Activated CD4-positive, alpha-beta memory T cell treated with anti-CD3 and anti-CD28 coated beads for 36 hours (primary cell): ENCODE data around the gene ADAM8. TPM values are rescaled to one million over a fixed set of nuclear protein-coding genes. Genes with fewer than 3 reads are reported as not detected.
A peak's percentile ranks its signal among the peaks of the same experiment; 100 is the strongest.
"Not testable (repeated sequence)": the region's sequence is repeated elsewhere in the genome, so short reads cannot be mapped to it uniquely, and the experiment has no call there.

Experiments
- CTCF ChIA-PET: fragments of 350-600 bp; sonication (Branson Sonifier 250); formaldehyde crosslinking; loops from one replicate; lab custom pipeline; 2021; ENCODE audit warnings: antibody characterized with exemption, inconsistent platforms; lab: Charles Lee
- POLR2A ChIA-PET: fragments of 350-600 bp; sonication (Branson Sonifier 250); formaldehyde crosslinking; loops from one replicate; lab custom pipeline; 2021; ENCODE audit warnings: antibody characterized with exemption; lab: Charles Lee
- DNase-seq: peaks from one replicate; pipeline ENCODE4 v3.0.0-alpha.2; 2020
- H3K27ac Mint-ChIP-seq: one replicate; pipeline ENCODE4 v1.8.0; 2021; ENCODE audit warnings: mixed read lengths
- H3K27me3 Mint-ChIP-seq: one replicate; pipeline ENCODE4 v1.8.0; 2021; ENCODE audit warnings: mixed read lengths
- H3K36me3 Mint-ChIP-seq: one replicate; pipeline ENCODE4 v1.8.0; 2021; ENCODE audit warnings: mixed read lengths
- H3K4me1 Mint-ChIP-seq: one replicate; pipeline ENCODE4 v1.8.0; 2021; ENCODE audit warnings: low read depth, mixed read lengths
- H3K4me3 Mint-ChIP-seq: one replicate; pipeline ENCODE4 v1.8.0; 2021; ENCODE audit warnings: mild to moderate bottlenecking, mixed read lengths
- H3K9me3 Mint-ChIP-seq: one replicate; pipeline ENCODE4 v1.8.0; 2021; ENCODE audit warnings: mixed read lengths
- intact Hi-C: fragments of 100-400 bp; cut with micrococcal nuclease; formaldehyde crosslinking; loops from one replicate; pipeline ENCODE4 v1.15.1; 2023
- total RNA-seq, 2 experiments: library from RNA; stranded (reverse); gene quantifications; one replicate each; pipeline ENCODE4 v1.2.3, GENCODE V29; 2021

Gene ADAM8
- total RNA-seq, 2 experiments from 2014 or later = 160 to 165 TPM

GRCh38 chr10:133231244-133231945 lies 45.3 kb downstream of the ADAM8 start:
- intact Hi-C loops = no loop called here
- peaks cover 21% of the 10 kb centered on the region for H3K4me1 Mint-ChIP-seq
- no peak for DNase-seq
- CTCF ChIA-PET = no interaction called here
- H3K27me3 Mint-ChIP-seq = peaks cover 54% of the 10 kb centered on the region
- no peak overlapping the region for H3K27ac Mint-ChIP-seq
- H3K36me3 Mint-ChIP-seq = no peaks in the 10 kb centered on the region
- H3K9me3 Mint-ChIP-seq = no peaks in the 10 kb centered on the region
- no peak overlapping the region for H3K4me3 Mint-ChIP-seq
- POLR2A ChIA-PET = no interaction called here

DNA sequence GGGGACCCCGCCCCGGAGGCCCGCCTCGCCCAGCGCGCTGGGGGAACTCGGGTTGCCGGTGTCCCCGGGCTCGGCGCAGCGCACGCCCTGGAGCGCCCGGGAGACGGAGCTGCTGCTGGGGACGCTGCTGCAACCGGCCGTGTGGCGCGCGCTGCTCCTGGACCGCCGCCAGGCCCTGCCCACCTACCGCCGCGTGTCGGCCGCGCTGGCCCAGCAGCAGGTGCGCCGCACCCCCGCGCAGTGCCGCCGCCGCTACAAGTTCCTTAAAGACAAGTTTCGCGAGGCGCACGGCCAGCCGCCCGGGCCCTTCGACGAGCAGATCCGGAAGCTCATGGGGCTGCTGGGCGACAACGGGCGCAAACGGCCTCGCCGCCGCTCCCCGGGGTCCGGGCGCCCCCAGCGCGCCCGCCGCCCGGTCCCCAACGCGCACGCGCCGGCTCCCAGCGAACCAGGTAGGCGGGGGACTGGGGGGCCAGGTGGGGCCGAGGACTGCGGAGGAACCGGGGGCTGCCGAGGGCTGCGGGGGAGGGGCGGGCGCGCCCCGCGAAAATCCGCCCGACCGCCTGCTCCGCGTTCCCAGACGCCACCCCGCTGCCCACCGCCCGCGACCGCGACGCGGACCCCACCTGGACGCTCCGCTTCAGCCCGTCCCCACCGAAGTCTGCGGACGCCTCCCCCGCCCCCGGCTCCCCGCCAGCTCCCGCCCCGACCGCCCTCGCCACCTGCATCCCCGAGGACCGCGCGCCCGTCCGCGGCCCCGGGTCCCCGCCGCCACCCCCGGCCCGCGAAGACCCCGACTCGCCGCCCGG lies 46.1 kb downstream of the ADAM8 start:
- CTCF ChIA-PET = interaction anchor here (0.6 kb wide), 1 partner anchor 70 kb away, joined by 3 read pairs; no protein-coding TSS in a partner anchor
- Mint-ChIP-seq H3K4me1 (peaks cover 26% of the 10 kb centered on the region), H3K27ac (no peak overlapping the region), H3K36me3 (no peaks in the 10 kb centered on the region), H3K27me3 (peaks cover 58% of the 10 kb centered on the region), H3K4me3 (no peak overlapping the region), H3K9me3 (no peaks in the 10 kb centered on the region)
- intact Hi-C loops = no loop called here
- no peak for DNase-seq
- POLR2A ChIA-PET = no interaction called here

GRCh38 chr10:133230044-133230361 lies 46.7 kb downstream of the ADAM8 start, which contains the start of gene UTF1:
UTF1 (plus strand) TSS chr10:133230217; CDS start chr10:133230289, 72 bp downstream.
- peaks cover 56% of the 10 kb centered on the region for H3K27me3 Mint-ChIP-seq
- intact Hi-C loops = no loop called here
- H3K36me3 Mint-ChIP-seq = no peaks in the 10 kb centered on the region
- H3K9me3 Mint-ChIP-seq = no peaks in the 10 kb centered on the region
- ChIA-PET CTCF (interaction anchor here (0.6 kb wide), 1 partner anchor 69 kb away, joined by 3 read pairs; no protein-coding TSS in a partner anchor), POLR2A (no interaction called here)
- DNase-seq = no peak
- H3K4me3 Mint-ChIP-seq = no peak within 1 kb of the TSS
- peaks cover 28% of the 10 kb centered on the region for H3K4me1 Mint-ChIP-seq
- H3K27ac Mint-ChIP-seq = no peak within 1 kb of the TSS

GRCh38 chr10:133229265-133230043 lies 47.2 kb downstream of the ADAM8 start:
- Mint-ChIP-seq H3K36me3 (no peaks in the 10 kb centered on the region), H3K4me1 (peaks cover 25% of the 10 kb centered on the region), H3K9me3 (no peaks in the 10 kb centered on the region), H3K4me3 (no peak overlapping the region), H3K27ac (no peak overlapping the region), H3K27me3 (peaks cover 56% of the 10 kb centered on the region)
- CTCF ChIA-PET = no interaction called here
- DNase-seq = no peak
- POLR2A ChIA-PET = no interaction called here
- intact Hi-C loops = no loop called here

- intact Hi-C loops = no loop called here
- Mint-ChIP-seq H3K27ac (no peak overlapping the region), H3K4me1 (peaks cover 25% of the 10 kb centered on the region), H3K36me3 (no peaks in the 10 kb centered on the region), H3K4me3 (no peak overlapping the region), H3K9me3 (no peaks in the 10 kb centered on the region), H3K27me3 (peaks cover 47% of the 10 kb centered on the region)
- DNase-seq = no peak
- CTCF ChIA-PET = interaction anchor here (3.6 kb wide), 1 partner anchor 84 kb away, joined by 17 read pairs; no protein-coding TSS in a partner anchor
- POLR2A ChIA-PET = interaction anchor here (0.6 kb wide), 1 partner anchor 103 kb away, joined by 3 read pairs; no protein-coding TSS in a partner anchor
Measured at GRCh38 chr10:133227256-133227655, 49.4 kb downstream of the ADAM8 start.

GRCh38 chr10:133226251-133226808 lies 50.3 kb downstream of the ADAM8 start:
- H3K27ac Mint-ChIP-seq = peak overlapping the region; percentile 10
- peak; percentile 43 for DNase-seq
- intact Hi-C loops = loop anchor here (1.0 kb wide), 1 partner anchor 82 kb away; no protein-coding TSS in a partner anchor
- peak overlapping the region; percentile 4 for H3K4me3 Mint-ChIP-seq
- CTCF ChIA-PET = interaction anchor here (1.1 to 3.6 kb wide), 2 partner anchors 31 to 83 kb away, joined by 3 to 17 read pairs; no protein-coding TSS in a partner anchor
- H3K27me3 Mint-ChIP-seq = peaks cover 40% of the 10 kb centered on the region
- H3K4me1 Mint-ChIP-seq = peaks cover 24% of the 10 kb centered on the region
- no peaks in the 10 kb centered on the region for H3K36me3 Mint-ChIP-seq
- POLR2A ChIA-PET = no interaction called here
- no peaks in the 10 kb centered on the region for H3K9me3 Mint-ChIP-seq

- Mint-ChIP-seq H3K4me1 (peaks cover 23% of the 10 kb centered on the region), H3K27me3 (peaks cover 41% of the 10 kb centered on the region), H3K4me3 (peak overlapping the region; percentile 35), H3K27ac (peak overlapping the region; percentile 28), H3K36me3 (no peaks in the 10 kb centered on the region), H3K9me3 (no peaks in the 10 kb centered on the region)
- ChIA-PET CTCF (interaction anchor here (0.8 to 3.6 kb wide), 3 partner anchors 32 to 82 kb away, joined by 3 to 17 read pairs (median 4); no protein-coding TSS in a partner anchor), POLR2A (interaction anchor here (0.9 kb wide), 1 partner anchor 37 kb away, joined by 4 read pairs; no protein-coding TSS in a partner anchor)
- intact Hi-C loops = loop anchor here (1.0 kb wide), 1 partner anchor 81 kb away; no protein-coding TSS in a partner anchor
- peak; percentile 57 for DNase-seq
Measured at GRCh38 chr10:133225707-133226191, 50.9 kb downstream of the ADAM8 start.

DNA sequence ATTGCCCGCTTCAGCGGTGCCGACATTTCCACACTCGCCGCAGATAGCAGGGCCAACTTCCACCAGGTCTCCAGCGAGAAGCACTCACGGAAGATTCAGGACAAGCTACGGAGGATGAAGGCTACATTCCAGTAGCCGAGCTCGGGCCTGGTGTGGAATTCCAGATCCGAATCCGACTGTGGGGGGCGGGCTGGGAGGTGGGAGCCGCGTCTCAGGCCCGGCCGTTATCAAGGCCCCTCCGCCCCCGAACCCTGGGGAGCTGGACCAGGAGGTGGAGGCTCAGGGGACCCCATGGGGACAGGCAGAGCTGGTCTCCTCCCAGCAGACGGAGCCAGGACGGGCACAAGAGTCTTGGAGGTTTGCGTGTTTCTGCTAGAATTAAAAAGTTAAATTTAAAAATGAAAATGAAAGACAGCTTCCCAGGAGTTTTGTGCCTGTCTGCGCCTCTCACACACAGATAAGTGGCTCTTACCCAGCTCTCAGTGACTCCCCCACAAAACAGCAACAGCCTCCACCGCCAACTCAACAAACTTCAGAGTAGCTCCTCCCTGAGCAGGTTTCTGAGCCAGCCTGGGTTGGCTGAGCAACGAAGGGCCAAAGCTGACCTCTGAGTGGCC lies 51.8 kb downstream of the ADAM8 start:
- H3K9me3 Mint-ChIP-seq = no peaks in the 10 kb centered on the region
- H3K4me1 Mint-ChIP-seq = peaks cover 23% of the 10 kb centered on the region
- intact Hi-C loops = no loop called here
- no peak overlapping the region for H3K4me3 Mint-ChIP-seq
- peaks cover 41% of the 10 kb centered on the region for H3K27me3 Mint-ChIP-seq
- no peaks in the 10 kb centered on the region for H3K36me3 Mint-ChIP-seq
- DNase-seq = no peak
- POLR2A ChIA-PET = interaction anchor here (0.9 kb wide), 1 partner anchor 38 kb away, joined by 4 read pairs; no protein-coding TSS in a partner anchor
- no peak overlapping the region for H3K27ac Mint-ChIP-seq
- CTCF ChIA-PET = interaction anchor here (0.6 to 3.6 kb wide), 4 partner anchors 33 to 83 kb away, joined by 3 to 17 read pairs (median 4); no protein-coding TSS in a partner anchor

GRCh38 chr10:133224076-133224475 lies 52.6 kb downstream of the ADAM8 start:
- Mint-ChIP-seq H3K27ac (no peak overlapping the region), H3K4me3 (no peak overlapping the region), H3K9me3 (no peaks in the 10 kb centered on the region), H3K36me3 (no peaks in the 10 kb centered on the region), H3K4me1 (peaks cover 20% of the 10 kb centered on the region), H3K27me3 (peaks cover 36% of the 10 kb centered on the region)
- POLR2A ChIA-PET = no interaction called here
- intact Hi-C loops = no loop called here
- no peak for DNase-seq
- CTCF ChIA-PET = interaction anchor here (3.6 kb wide), 1 partner anchor 80 kb away, joined by 17 read pairs; no protein-coding TSS in a partner anchor

GRCh38 chr10:133221756-133222155 lies 54.9 kb downstream of the ADAM8 start:
- Mint-ChIP-seq H3K4me1 (peaks cover 15% of the 10 kb centered on the region), H3K27me3 (peaks cover 19% of the 10 kb centered on the region)
- DNase-seq, H3K9me3 Mint-ChIP-seq, H3K36me3 Mint-ChIP-seq, intact Hi-C loops, H3K27ac Mint-ChIP-seq, POLR2A ChIA-PET, H3K4me3 Mint-ChIP-seq, CTCF ChIA-PET: not testable (repeated sequence)

GRCh38 chr10:133221331-133221730 lies 55.3 kb downstream of the ADAM8 start:
- no peaks in the 10 kb centered on the region for H3K9me3 Mint-ChIP-seq
- DNase-seq = no peak
- ChIA-PET CTCF (no interaction called here), POLR2A (no interaction called here)
- H3K27me3 Mint-ChIP-seq = peaks cover 15% of the 10 kb centered on the region
- H3K27ac Mint-ChIP-seq = no peak overlapping the region
- H3K4me1 Mint-ChIP-seq = peaks cover 11% of the 10 kb centered on the region
- no peak overlapping the region for H3K4me3 Mint-ChIP-seq
- H3K36me3 Mint-ChIP-seq = no peaks in the 10 kb centered on the region
- intact Hi-C loops = no loop called here
